PC-9 (cell line): ENCODE data around the gene LRIG1. TPM values are rescaled to one million over a fixed set of nuclear protein-coding genes. Genes with fewer than 3 reads are reported as not detected.

ENCODE experiments used
- BruUV-seq: library from RNA; stranded (reverse); fragments of 400-500 nt; replicated peaks from 2 replicates; lab custom pipeline; 2021; lab: Mats Ljungman, UMichigan
- CTCF ChIA-PET: fragments of 300-600 bp; sonication (Branson Sonifier 250); formaldehyde crosslinking; loops from one replicate; lab custom pipeline; 2022; ENCODE audit warnings: antibody characterized with exemption; lab: Charles Lee
- POLR2A ChIA-PET: fragments of 300-600 bp; sonication (Branson Sonifier 250); formaldehyde crosslinking; loops from one replicate; lab custom pipeline; 2022; ENCODE audit warnings: antibody characterized with exemption; ENCODE audit not compliant: unreplicated experiment; lab: Charles Lee
- DNase-seq, 2 experiments: peaks; one replicate each; pipeline versions ENCODE4 v3.0.0 to v3.0.0-alpha.2; 2015 to 2022; ENCODE audit warnings: mixed read lengths in 1 of 2
- H2AFZ ChIP-seq: fragments of 200-600 bp; sonication (generic); 2 replicates; pipeline ENCODE4 v1.8.1; 2017; ENCODE audit warnings: antibody characterized with exemption
- H3F3A ChIP-seq: fragments of 200-600 bp; sonication (generic); 2 replicates; pipeline ENCODE4 v1.8.1; 2017; ENCODE audit warnings: antibody characterized with exemption, mild to moderate bottlenecking, low read depth; ENCODE audit not compliant: insufficient read depth
- H3K27ac ChIP-seq: fragments of 200-600 bp; sonication (generic); 2 replicates; pipeline ENCODE4 v1.6.1; 2016; ENCODE audit warnings: mixed run types
- H3K27me3 ChIP-seq: fragments of 200-600 bp; sonication (generic); 2 replicates; pipeline ENCODE4 v1.6.1; 2016; ENCODE audit warnings: low read depth, mixed run types; ENCODE audit not compliant: insufficient read depth
- H3K36me3 ChIP-seq: fragments of 200-600 bp; sonication (generic); 2 replicates; pipeline ENCODE4 v1.6.1; 2016; ENCODE audit warnings: low read depth, mixed run types
- H3K4me1 ChIP-seq: fragments of 200-600 bp; sonication (generic); replicated peaks from 2 replicates; pipeline ENCODE4 v1.6.1; 2016; ENCODE audit warnings: mixed run types; ENCODE audit not compliant: insufficient read depth
- H3K4me2 ChIP-seq: fragments of 200-600 bp; sonication (generic); 2 replicates; pipeline ENCODE4 v1.6.1; 2017; ENCODE audit warnings: mixed run types
- H3K4me3 ChIP-seq: fragments of 200-600 bp; sonication (generic); 2 replicates; pipeline ENCODE4 v1.6.1; 2016; ENCODE audit warnings: mixed run types
- H3K79me2 ChIP-seq: fragments of 200-600 bp; sonication (generic); 2 replicates; pipeline ENCODE4 v1.6.1; 2017; ENCODE audit warnings: low read depth, mixed run types
- H3K9me2 ChIP-seq: fragments of 200-600 bp; sonication (generic); 2 replicates; pipeline ENCODE4 v1.8.1; 2017; ENCODE audit warnings: mild to moderate bottlenecking; ENCODE audit not compliant: insufficient read depth
- H3K9me3 ChIP-seq: fragments of 200-600 bp; sonication (generic); 2 replicates; pipeline ENCODE4 v1.8.1; 2016; ENCODE audit warnings: low read depth; ENCODE audit not compliant: insufficient read depth
- H4K20me1 ChIP-seq: fragments of 200-600 bp; sonication (generic); 2 replicates; pipeline ENCODE4 v1.8.1; 2017; ENCODE audit not compliant: insufficient read depth
- EZH2 ChIP-seq: fragments of 200-600 bp; sonication (generic); IDR thresholded peaks from 2 replicates; pipeline ENCODE4 v1.8.0; 2017; ENCODE audit warnings: antibody characterized with exemption, low read depth
- intact Hi-C: fragments of 100-400 bp; cut with micrococcal nuclease; formaldehyde crosslinking; loops from one replicate; pipeline ENCODE4 v1.10.0; 2022; ENCODE audit not compliant: unreplicated experiment
- total RNA-seq: library from RNA; stranded (reverse); gene quantifications from 2 replicates; pipeline ENCODE4 v1.2.3, GENCODE V29; 2021
- TF ChIP-seq, protein P1 (sequence below): fragments of 200-600 bp; sonication (generic); conservative IDR thresholded peaks from 2 replicates; pipeline ENCODE4 v1.6.1; 2017; ENCODE audit warnings: mixed run types, antibody characterized with exemption, mild to moderate bottlenecking, moderate library complexity

Gene LRIG1
- total RNA-seq, 1 experiment from 2014 or later, result not detected

- Histone ChIP-seq H2AFZ (no peak overlapping the region), H3K4me3 (no peak overlapping the region), H3K9me2 (no peaks in the 10 kb centered on the region), H3K4me1 (no peaks in the 10 kb centered on the region), H3K27ac (no peak overlapping the region), H3K27me3 (no peaks in the 10 kb centered on the region), H3K36me3 (no peaks in the 10 kb centered on the region), H3K4me2 (no peak overlapping the region), H3K9me3 (no peaks in the 10 kb centered on the region), H3K79me2 (no peaks in the 10 kb centered on the region), H3F3A (no peaks in the 10 kb centered on the region), H4K20me1 (no peaks in the 10 kb centered on the region)
- intact Hi-C loops, result no loop called here
- ChIA-PET CTCF (no interaction called here), POLR2A (no interaction called here)
- DNase-seq, result no peak
- BruUV-seq, result no TSS peak
- TF ChIP-seq EZH2, result no peak
- TF ChIP-seq, protein P1, sequence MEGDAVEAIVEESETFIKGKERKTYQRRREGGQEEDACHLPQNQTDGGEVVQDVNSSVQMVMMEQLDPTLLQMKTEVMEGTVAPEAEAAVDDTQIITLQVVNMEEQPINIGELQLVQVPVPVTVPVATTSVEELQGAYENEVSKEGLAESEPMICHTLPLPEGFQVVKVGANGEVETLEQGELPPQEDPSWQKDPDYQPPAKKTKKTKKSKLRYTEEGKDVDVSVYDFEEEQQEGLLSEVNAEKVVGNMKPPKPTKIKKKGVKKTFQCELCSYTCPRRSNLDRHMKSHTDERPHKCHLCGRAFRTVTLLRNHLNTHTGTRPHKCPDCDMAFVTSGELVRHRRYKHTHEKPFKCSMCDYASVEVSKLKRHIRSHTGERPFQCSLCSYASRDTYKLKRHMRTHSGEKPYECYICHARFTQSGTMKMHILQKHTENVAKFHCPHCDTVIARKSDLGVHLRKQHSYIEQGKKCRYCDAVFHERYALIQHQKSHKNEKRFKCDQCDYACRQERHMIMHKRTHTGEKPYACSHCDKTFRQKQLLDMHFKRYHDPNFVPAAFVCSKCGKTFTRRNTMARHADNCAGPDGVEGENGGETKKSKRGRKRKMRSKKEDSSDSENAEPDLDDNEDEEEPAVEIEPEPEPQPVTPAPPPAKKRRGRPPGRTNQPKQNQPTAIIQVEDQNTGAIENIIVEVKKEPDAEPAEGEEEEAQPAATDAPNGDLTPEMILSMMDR, result no peak
These were observed 5.7 kb downstream of the LRIG1 start for GRCh38 chr3:66494959-66495667.

DNA sequence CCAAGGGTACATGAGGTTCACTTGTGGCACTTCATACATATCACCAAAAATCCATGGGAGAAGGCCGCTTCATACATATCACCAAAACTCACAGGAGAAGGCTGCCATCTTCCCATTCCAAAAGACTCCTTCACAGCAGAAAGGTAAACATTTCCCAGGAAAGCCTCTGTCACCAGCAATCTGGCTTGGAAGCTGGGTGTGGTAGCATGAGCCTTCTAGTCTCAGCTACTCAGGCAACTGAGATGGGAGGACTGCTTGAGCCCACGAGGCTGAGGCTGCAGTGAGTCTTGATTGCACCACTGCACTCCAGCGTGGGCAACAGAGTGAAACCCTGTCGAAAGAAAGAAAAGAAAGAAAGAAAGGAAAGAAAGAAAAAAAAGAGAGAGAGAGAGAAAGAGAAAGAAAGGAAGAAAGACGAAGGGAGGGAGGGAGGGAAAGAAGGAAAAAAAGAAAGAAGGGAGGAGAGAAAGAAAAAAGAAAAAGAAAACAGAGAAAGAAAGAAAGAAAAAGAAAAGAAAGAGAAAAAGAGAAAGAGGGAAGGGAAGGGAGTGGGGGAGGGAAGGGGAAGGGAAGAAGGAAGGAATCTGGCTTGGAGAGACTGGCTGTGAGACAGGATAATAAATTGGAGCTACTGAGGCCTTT, 7.2 kb downstream of the LRIG1 start:
- BruUV-seq, result no TSS peak
- Histone ChIP-seq H3K9me3 (no peaks in the 10 kb centered on the region), H3F3A (no peaks in the 10 kb centered on the region), H2AFZ (no peak overlapping the region), H3K4me2 (no peak overlapping the region), H3K36me3 (no peaks in the 10 kb centered on the region), H3K4me3 (no peak overlapping the region), H4K20me1 (no peaks in the 10 kb centered on the region), H3K4me1 (no peaks in the 10 kb centered on the region), H3K79me2 (no peaks in the 10 kb centered on the region), H3K27me3 (no peaks in the 10 kb centered on the region), H3K27ac (no peak overlapping the region), H3K9me2 (no peaks in the 10 kb centered on the region)
- DNase-seq, result no peak
- CTCF ChIA-PET, result no interaction called here
- POLR2A ChIA-PET, result no interaction called here
- TF ChIP-seq, protein P1, result no peak
- TF ChIP-seq EZH2, result no peak
- intact Hi-C loops, result no loop called here

GRCh38 chr3:66492672-66493071, 8.2 kb downstream of the LRIG1 start:
- Histone ChIP-seq H3K79me2 (no peaks in the 10 kb centered on the region), H3K36me3 (no peaks in the 10 kb centered on the region), H3F3A (no peaks in the 10 kb centered on the region), H3K9me2 (no peaks in the 10 kb centered on the region), H3K27me3 (no peaks in the 10 kb centered on the region), H3K27ac (no peak overlapping the region), H3K4me1 (no peaks in the 10 kb centered on the region), H4K20me1 (no peaks in the 10 kb centered on the region), H3K9me3 (no peaks in the 10 kb centered on the region), H3K4me3 (no peak overlapping the region), H2AFZ (no peak overlapping the region), H3K4me2 (no peak overlapping the region)
- no TSS peak for BruUV-seq
- POLR2A ChIA-PET, result no interaction called here
- TF ChIP-seq, protein P1, result no peak
- TF ChIP-seq EZH2, result no peak
- intact Hi-C loops, result no loop called here
- CTCF ChIA-PET, result no interaction called here
- DNase-seq, result no peak
